ENCODE results near the gene COL8A2.

The COL8A2 gene

DNA sequence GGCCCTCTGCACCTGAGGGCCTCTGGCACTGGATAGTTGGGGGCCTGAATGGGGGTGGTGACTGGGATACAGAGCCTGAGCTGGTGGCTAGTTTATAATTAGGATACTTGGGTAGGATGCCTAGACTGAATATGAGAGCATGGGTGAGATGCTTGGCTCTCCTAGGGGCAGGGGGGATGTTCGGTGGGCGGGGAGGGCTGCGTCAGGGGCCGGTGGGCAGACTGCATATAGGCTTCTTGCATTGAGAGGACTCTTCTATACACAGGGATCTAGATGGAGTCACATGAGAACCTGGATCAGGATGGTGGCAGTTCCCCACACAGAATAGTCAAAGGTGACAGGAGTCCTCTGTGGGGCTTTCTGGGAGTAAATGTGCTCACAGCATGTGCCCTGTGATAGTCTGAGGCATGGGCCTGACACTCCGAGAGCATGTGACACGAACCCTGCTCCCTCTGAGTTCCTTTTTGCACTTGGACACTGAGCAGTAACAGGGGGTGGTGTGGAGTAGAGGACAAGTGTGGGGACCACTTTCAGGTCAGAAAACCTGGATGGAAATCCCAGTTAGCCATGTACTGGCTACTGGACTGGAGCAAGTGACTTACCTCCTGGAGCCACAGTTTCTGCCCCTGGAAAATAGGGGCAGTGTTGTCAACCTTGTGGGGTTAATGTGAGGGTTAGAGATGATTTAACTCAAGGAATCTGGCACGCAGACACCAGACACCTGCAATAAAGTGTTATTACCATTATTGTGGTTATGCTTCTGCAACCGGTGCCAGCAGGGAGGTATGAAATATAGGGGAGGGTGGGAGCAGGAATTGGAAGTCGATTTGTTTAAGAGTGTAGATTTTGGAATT is 33.2 kb upstream of the COL8A2 start:
- no peak for DNase-seq (ENCODE audit: low read depth in 2 of 2)

DNA sequence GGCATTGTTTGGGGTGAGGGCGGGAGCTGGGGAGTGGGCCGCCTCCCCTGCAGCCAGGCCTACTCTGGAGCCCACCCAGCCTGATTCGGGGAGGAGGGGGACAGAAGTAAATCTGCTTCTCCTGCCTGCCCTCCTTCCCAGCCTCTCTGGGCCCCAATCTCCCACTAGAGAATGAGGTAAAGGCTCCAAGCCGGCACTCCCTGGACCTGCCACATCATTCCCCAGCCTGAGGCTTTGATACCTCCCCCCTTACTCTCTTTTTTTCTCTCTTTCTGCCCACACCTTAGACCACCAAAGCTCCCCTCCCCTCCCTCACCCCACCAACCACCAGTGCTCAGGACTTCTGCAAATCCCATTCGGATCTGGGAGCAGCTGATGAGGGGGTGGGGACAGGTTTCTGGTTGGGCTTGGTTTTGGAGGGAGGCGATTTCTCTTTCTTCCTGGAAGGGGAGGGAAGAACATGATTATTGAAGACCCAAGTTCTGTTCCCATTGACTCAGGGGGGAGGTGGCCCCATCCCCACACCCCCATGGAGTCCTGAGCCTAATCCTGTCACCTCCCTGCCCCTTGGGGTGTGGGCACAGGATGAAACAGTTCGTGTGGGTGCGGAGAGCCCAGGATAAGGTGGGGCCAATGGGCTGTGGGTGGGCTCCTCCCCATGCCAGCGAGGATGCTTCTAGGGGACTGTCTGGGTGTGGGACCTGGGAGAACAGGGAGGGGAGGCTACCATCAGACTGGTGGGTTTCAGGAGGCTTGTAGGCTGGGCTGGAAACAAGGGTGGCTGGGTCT is 32.3 kb upstream of the COL8A2 start:
- DNase-seq (ENCODE audit: low read depth in 2 of 2) = no peak

DNA sequence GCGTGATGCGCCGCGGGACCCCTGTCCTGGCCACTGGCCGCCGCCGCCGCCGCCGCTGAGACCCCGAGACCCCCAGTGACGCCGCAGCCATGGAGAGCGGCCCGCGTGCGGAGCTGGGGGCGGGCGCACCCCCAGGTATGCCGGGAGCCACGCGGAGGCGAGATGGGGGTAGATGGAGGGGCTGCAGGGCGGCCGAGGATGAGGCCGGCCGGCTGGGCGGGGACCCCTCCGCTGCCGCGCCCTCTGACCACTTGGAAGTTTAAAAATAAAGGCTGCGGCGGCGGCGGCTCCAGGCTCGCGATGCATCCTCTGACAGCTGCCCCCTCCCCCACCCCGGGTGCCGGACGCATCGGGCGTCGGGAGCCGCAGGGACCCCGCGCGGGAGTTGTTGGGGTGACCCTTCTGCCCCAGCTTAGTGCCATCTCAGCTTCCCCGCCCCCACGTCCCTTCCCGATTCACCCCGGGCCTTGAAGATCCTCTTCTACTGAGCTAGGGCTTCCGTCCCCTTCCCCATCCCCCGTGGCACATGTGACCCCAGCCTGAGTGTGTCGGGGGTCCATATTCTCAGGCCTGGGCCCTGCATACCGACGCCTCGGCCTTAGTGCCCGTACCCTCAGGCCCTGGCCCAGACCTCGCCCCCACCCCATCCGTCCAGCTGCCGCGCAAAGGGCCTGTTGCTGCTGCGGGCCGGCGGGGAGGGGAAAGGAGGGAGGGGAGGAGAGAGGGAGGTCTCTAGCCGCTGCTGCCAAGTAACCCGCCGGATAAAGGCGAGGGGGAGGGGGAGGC is 31.5 kb upstream of the COL8A2 start:
- peak in 1 of 2 donors; percentile 50 for DNase-seq (ENCODE audit: low read depth in 2 of 2)

- DNase-seq (ENCODE audit: low read depth in 2 of 2) = peak; percentile 65 to 72
These were observed 30.6 kb upstream of the COL8A2 start, which contains the start of gene MAP7D1 for GRCh38 chr1:36155408-36156328. Gene MAP7D1 (plus strand): TSS chr1:36156160. CDS start chr1:36156418, 258 bp downstream.

DNA sequence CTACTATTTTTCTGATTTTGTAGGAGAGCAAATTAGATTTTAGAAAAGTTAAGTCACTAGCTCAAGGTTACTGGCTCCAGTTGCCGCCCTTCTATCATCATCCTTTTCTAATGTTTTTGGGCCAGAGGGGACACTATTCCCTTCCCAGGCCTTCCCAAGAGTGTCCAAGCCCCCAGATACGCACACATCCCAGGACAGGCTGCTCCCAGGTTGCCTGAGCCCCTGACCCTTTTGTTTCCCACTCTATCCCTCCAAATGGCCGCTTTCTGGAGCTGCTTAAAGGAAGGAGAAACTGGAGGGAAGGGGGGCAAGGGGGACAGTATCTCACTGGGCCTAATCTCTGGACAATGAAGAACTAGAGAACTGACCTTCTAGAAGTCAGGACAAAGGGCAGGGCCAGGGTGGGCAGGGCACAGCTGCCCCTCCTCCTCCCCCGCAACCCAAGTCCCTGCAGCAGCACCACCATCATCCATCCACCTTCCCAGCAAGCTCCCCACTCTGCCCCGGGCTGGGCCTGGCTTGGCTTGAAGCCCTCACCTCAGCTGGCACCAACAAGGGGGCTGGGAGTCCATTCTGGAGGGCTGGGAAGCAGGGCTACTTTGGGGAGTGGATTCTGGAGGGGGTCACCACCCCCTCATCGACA is 29.9 kb upstream of the COL8A2 start:
- DNase-seq (ENCODE audit: low read depth in 2 of 2) = no peak

- DNase-seq (ENCODE audit: low read depth in 2 of 2) = no peak
These were observed 29.3 kb upstream of the COL8A2 start for GRCh38 chr1:36154335-36154734.

DNA sequence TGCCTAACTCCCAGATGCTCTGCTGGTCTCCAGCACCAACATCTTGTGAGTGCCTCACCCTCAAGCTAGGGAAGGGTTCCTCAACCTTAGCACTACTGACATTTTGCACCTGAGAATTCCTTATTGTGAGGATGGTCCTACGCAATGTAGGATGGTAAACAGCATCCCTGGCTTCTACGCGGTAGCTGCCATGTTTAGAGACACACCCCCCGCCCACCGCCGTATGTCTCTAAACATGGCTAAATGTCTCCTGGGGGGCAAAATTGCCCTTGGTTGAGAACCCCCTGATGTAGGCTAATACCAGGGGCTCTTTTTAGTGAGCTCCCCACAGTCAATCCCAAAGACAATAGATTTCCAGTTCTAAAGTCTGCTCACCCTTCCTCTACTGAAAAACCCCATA is 28.5 kb upstream of the COL8A2 start:
- DNase-seq (ENCODE audit: low read depth in 2 of 2) = no peak

GRCh38 chr1:36151845-36152203 is 26.8 kb upstream of the COL8A2 start:
- no peak for DNase-seq (ENCODE audit: low read depth in 2 of 2)

GRCh38 chr1:36151134-36151844 is 26.3 kb upstream of the COL8A2 start:
- DNase-seq (ENCODE audit: low read depth in 2 of 2) = no peak

DNA sequence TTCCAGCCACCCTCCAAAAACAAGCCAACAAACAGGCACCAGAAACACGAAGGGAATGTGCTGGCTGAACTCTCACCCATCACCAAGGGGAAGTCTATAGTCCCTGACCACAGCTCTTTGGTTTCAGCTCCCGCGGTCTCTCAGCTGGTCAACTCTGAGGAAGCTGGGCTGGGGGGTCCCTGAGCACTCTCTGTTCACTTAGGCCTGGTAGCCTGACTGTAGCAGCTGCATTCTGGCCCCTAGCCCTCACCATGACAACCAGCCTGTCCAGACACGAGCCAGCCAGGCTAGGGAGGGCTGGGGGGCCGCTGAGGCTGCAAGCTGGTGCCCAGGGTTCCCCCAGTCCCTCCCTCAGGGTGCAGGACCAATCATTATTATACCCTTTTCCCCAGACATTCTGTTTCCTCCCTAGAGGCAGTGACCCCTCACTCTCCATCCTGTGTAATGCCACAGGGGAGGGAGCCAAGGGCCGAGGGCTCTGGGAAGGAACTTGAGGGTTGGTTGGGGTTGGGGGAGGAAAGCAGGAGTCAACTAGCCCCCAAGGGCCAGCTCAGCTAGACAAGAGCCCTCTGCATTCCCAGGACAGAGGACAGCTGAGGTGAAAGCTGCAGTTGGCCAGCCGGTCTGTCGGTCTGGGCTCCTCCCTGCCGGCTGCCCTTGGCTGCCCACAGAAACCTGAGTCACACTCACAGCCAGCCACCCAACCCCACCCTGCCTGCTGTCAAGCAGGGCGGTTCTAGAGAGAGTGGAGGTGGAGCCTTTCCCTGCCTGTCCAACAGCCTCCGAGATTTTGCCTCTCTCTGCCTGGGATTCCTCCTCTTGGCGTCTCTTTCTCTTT is 25.5 kb upstream of the COL8A2 start:
- peak in 1 of 2 donors; percentile 40 for DNase-seq (ENCODE audit: low read depth in 2 of 2)

DNA sequence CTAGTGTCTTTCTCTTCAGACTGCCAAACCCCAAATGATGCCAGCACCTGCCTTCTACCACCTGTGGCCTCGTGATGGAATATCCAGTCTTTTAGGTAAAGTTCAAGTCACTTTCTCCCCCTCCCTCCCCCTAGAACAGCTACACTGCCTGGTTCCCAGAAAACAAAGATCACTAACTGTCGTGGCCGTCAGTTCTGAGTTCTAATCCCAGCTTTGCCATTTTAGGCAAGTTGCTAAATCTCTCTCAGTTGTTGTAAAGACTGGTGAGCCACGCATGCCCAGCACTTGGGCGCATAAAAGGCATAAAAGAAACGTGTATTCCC is 24.9 kb upstream of the COL8A2 start:
- DNase-seq (ENCODE audit: low read depth in 2 of 2) = no peak

DNA sequence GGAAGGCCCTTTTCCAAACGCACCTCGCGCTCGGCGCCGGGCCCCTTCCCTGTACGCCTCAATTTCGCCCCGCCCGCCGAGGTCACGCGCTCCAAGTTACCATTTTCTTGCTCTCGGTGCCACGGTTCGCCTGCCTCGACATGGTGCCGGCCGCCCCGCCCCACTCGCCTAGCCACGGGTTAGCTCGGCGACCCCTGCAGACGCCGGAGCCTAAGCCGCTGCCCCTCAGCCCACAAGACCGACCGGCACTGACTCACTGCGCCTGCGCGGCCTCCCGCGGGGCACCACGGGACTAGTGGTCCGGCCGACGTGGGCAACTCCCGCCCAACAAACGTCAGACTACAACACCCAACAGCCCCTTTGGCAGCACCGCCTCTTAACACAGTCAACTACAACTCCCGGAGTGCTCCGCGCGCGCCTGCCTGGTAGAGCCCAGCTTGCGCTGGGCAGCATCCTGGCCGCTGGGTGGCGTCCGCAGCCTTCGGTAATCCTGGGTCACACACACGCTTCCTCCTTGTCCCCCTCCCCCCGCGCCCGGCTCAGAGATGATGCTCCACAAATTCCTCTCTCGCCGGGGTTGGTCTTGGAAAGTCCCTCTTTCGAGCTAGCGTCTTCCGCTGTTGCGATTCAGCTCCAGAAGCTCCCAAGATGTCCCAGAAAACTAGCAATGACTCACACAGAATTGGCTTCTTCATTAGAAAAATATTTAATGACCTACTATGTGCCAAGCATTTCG is 24.4 kb upstream of the COL8A2 start, which contains the start of gene TRAPPC3:
TRAPPC3 (minus strand) TSS at position 250 of the 736 bp plus-strand sequence; CDS start at position 142, 108 bp downstream.
- DNase-seq (ENCODE audit: low read depth in 2 of 2) = peak; percentile 97 to 99

- no peak for DNase-seq (ENCODE audit: low read depth in 2 of 2)
These were observed 23.8 kb upstream of the COL8A2 start for GRCh38 chr1:36148821-36149236.

- no peak for DNase-seq (ENCODE audit: low read depth in 2 of 2)
These were observed 19.4 kb upstream of the COL8A2 start for GRCh38 chr1:36144413-36144812.

GRCh38 chr1:36143424-36143823 is 18.4 kb upstream of the COL8A2 start:
- DNase-seq (ENCODE audit: low read depth in 2 of 2) = no peak

DNA sequence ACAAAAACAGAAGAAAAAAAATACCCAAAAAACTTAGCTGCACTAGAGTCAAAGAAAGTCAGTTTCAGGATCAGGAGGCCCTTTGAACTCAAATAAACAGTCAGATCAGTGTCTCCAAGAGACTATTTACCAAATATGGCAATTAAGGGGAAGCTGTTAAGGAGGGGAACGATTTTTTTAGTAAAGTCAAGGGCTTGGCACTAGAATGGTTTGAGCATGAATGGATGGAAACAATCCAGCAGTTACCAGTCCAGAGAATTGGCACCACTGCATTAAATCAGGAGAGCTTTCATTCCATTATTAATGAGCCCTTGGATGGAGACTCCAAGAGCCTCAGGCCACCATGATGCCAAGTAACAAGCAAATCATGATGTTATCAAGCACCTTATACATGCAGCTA is 17.1 kb upstream of the COL8A2 start:
- DNase-seq (ENCODE audit: low read depth in 2 of 2) = no peak

DNA sequence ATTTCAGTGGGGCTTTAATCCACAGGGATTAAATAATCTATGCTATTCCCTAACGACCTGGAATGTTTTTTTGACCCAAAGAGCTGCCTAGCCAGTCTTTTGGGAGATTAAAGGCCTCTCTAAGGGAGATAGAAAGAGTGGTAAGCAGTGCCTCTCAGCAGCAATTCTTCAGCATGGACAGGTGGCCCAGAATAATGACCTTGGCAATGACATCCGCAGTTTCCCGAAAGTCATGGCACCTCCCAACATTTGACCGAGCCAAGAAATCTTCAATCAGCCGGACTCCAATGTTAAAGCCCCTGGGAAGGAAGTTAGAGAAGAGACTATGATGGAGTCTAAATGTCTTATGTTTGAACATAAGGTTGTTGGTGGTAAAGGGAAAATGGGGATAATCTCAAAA is 14.5 kb upstream of the COL8A2 start:
- DNase-seq (ENCODE audit: low read depth in 2 of 2) = no peak

DNA sequence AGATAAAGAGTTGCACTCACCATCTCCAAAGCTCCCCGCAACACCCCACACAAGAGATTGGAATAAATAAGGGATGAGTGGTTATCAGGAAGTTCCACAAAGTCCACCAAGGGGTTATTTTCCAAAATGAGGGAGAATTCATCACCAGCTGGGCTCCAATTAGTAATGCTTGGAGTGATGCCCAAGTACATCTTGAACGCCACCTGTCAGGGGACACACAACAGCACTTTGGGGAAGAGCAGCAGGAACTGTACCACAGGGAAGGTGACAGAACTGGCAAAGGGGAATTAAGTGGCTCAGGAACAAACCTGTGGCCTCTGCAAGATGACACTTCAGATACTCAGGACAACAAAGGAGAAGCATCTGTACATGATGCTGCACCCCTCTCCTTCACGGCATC is 12.8 kb upstream of the COL8A2 start:
- no peak for DNase-seq (ENCODE audit: low read depth in 2 of 2)
